ENCODE data around the gene SCAP. TPM values are rescaled to one million over a fixed set of nuclear protein-coding genes. Genes with fewer than 3 reads are reported as not detected.

SCAP gene
- total and polyA plus RNA-seq, 2 of the 13 experiments (the other 11 are each of a cell fraction or from before 2014, with no cell fraction given): 40.4 to 53.3 TPM

DNA sequence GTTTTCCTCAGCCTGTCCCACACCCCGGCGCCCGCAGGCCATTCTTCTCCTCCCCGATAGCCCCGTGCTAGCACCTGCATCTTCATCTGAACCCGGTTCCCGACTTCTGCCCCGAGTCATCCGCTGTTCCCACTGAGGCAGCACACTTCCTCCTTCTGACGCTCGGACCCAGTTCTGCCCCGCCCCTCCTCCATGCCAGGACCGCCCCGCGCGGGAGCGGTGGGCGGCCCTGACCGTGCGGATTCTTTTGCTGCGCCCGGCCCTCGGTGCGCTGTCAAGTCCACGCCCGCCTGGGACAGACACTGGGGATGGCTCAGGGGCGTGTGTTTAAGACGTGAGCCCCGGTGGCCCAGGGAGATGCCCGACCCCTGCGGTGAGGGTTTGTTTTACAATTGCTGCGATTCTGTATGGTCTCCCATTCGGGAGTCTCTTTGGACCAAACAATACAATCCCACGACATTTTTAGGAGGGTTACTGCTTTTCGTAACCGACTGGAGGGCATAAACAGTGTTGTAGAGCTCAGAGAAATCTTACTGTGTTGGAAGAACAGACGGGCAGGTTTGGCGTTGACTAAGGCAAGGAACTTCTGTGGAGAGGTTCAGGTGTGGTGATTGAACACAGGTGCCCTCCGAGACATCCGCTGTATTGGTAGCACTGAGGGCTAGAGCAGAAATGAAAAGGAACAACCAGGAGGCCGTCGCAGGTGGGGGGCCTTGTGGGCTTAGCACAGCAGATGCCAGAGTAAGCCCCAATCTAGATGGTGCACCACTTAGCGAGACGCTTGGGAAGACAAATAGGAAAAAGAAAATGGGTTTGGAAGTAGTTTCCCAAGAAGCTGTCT, 94.2 kb downstream of the SCAP start (continued):
- TF ChIP-seq PAXIP1 (CRISPR knock-in tag; conservative IDR thresholded peaks at IDR 0.05) (0 out of 2 replicates have a peak, but pooled peaks have one; percentile 18), AGO2 (optimal IDR thresholded peaks at IDR 0.05; ENCODE audit: low read depth, low read length) (peak; percentile 4), ZSCAN30 (CRISPR knock-in tag; IDR thresholded peaks at IDR 0.05) (no peak), ELF1 (CRISPR knock-in tag; IDR thresholded peaks at IDR 0.05) (peak; percentile 62), PRDM10 (CRISPR knock-in tag; IDR thresholded peaks at IDR 0.05; ENCODE audit: low read depth) (no peak), FOSL1 (CRISPR knock-in tag; IDR thresholded peaks at IDR 0.05; ENCODE audit: borderline replicate concordance) (no peak), THAP8 (CRISPR knock-in tag; IDR thresholded peaks at IDR 0.05; ENCODE audit: borderline replicate concordance) (no peak), GZF1 (CRISPR knock-in tag; IDR thresholded peaks at IDR 0.05) (no peak), CCDC6 (CRISPR knock-in tag; IDR thresholded peaks at IDR 0.05) (0 out of 2 replicates have a peak, but pooled peaks have one; percentile 10), POLR2A (IDR thresholded peaks at IDR 0.05; ENCODE audit: insufficient read depth in 1 of 2, low read depth in 2 of 2, low read length in 2 of 2) (peak; percentile 33 to 55; a peak in 2 of 4 replicates), SMC3 (IDR thresholded peaks at IDR 0.05; ENCODE audit: low read length) (no peak), AFF4 (CRISPR knock-in tag; IDR thresholded peaks at IDR 0.05) (no peak), ZNF546 (CRISPR knock-in tag; conservative IDR thresholded peaks at IDR 0.05) (0 out of 2 replicates have a peak, but pooled peaks have one; percentile 3), ATM (IDR thresholded peaks at IDR 0.05; ENCODE audit: borderline replicate concordance) (no peak)
- TF ChIP-seq, protein P1, sequence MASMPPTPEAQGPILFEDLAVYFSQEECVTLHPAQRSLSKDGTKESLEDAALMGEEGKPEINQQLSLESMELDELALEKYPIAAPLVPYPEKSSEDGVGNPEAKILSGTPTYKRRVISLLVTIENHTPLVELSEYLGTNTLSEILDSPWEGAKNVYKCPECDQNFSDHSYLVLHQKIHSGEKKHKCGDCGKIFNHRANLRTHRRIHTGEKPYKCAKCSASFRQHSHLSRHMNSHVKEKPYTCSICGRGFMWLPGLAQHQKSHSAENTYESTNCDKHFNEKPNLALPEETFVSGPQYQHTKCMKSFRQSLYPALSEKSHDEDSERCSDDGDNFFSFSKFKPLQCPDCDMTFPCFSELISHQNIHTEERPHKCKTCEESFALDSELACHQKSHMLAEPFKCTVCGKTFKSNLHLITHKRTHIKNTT (CRISPR knock-in tag; IDR thresholded peaks at IDR 0.05): no peak

Data from HepG2 (cell line).